OCI-LY1 (cell line): ENCODE results near the gene SLC12A4.

Experiments
- H2AFZ ChIP-seq: fragments of 200-600 bp; sonication (generic), shearing (Covaris generic); 2 replicates; pipeline ENCODE4 v1.6.0; 2014; ENCODE audit warnings: antibody characterized with exemption, mild to moderate bottlenecking, low read length
- H3F3A ChIP-seq: fragments of 200-600 bp; sonication (generic), shearing (Covaris generic); 2 replicates; pipeline ENCODE4 v1.6.0; 2014; ENCODE audit warnings: mild to moderate bottlenecking, antibody characterized with exemption, low read length, moderate library complexity; ENCODE audit not compliant: insufficient read depth
- H3K27ac ChIP-seq: fragments of 200-600 bp; sonication (generic); 2 replicates; pipeline ENCODE4 v1.5.1; 2014; ENCODE audit warnings: low read length, mixed run types, mild to moderate bottlenecking, low read depth; ENCODE audit not compliant: poor library complexity, severe bottlenecking
- H3K27me3 ChIP-seq: fragments of 200-600 bp; sonication (generic); 2 replicates; pipeline ENCODE4 v1.6.0; 2014; ENCODE audit warnings: antibody characterized with exemption, mild to moderate bottlenecking, low read length, moderate library complexity; ENCODE audit not compliant: insufficient read depth
- H3K36me3 ChIP-seq: fragments of 200-600 bp; sonication (generic); 2 replicates; pipeline ENCODE4 v1.6.1; 2014; ENCODE audit warnings: mild to moderate bottlenecking, antibody characterized with exemption, low read length, moderate library complexity, mixed read lengths; ENCODE audit not compliant: insufficient read depth
- H3K4me1 ChIP-seq: fragments of 200-600 bp; sonication (generic); 2 replicates; pipeline ENCODE4 v1.5.1; 2014; ENCODE audit warnings: mild to moderate bottlenecking, low read length, moderate library complexity; ENCODE audit not compliant: insufficient read depth, severe bottlenecking
- H3K4me2 ChIP-seq: fragments of 200-600 bp; sonication (generic), shearing (Covaris generic); 2 replicates; pipeline ENCODE4 v1.6.1; 2014; ENCODE audit warnings: low read length
- H3K4me3 ChIP-seq: fragments of 200-600 bp; sonication (generic); 2 replicates; pipeline ENCODE4 v1.5.1; 2014; ENCODE audit warnings: low read length, low read depth, mild to moderate bottlenecking, mixed read lengths; ENCODE audit not compliant: poor library complexity, severe bottlenecking
- H3K79me2 ChIP-seq: fragments of 200-600 bp; shearing (Covaris generic); 2 replicates; pipeline ENCODE4 v1.6.1; 2016; ENCODE audit warnings: mixed run types, low read length, mixed read lengths; ENCODE audit not compliant: insufficient read depth
- H3K9ac ChIP-seq: fragments of 200-600 bp; sonication (generic), shearing (Covaris generic); 2 replicates; pipeline ENCODE4 v1.6.1; 2014; ENCODE audit warnings: mild to moderate bottlenecking, low read length, mixed read lengths
- H3K9me2 ChIP-seq: fragments of 200-600 bp; sonication (generic), shearing (Covaris generic); 2 replicates; pipeline ENCODE4 v1.6.1; 2014; ENCODE audit warnings: low read depth, mild to moderate bottlenecking, low read length, mixed read lengths
- H3K9me3 ChIP-seq: fragments of 200-600 bp; shearing (Covaris generic); 2 replicates; pipeline ENCODE4 v1.6.1; 2014; ENCODE audit warnings: low read length, mixed read lengths
- H4K20me1 ChIP-seq: fragments of 200-600 bp; sonication (generic), shearing (Covaris generic); 2 replicates; pipeline ENCODE4 v1.6.0; 2016; ENCODE audit warnings: mild to moderate bottlenecking, low read length; ENCODE audit not compliant: insufficient read depth
- EZH2 ChIP-seq: fragments of 200-600 bp; sonication (generic), shearing (Covaris generic); IDR thresholded peaks from 2 replicates; pipeline ENCODE4 v1.8.0; 2017; ENCODE audit warnings: borderline replicate concordance, mixed run types, mild to moderate bottlenecking, antibody characterized with exemption, low read length, moderate library complexity, mixed read lengths
- TF ChIP-seq, protein P1 (sequence below): fragments of 200-600 bp; sonication (generic), shearing (Covaris generic); IDR thresholded peaks from 2 replicates; pipeline ENCODE4 v1.5.1; 2017; ENCODE audit warnings: mild to moderate bottlenecking, antibody characterized with exemption, low read length, moderate library complexity, mixed read lengths

The SLC12A4 gene

DNA sequence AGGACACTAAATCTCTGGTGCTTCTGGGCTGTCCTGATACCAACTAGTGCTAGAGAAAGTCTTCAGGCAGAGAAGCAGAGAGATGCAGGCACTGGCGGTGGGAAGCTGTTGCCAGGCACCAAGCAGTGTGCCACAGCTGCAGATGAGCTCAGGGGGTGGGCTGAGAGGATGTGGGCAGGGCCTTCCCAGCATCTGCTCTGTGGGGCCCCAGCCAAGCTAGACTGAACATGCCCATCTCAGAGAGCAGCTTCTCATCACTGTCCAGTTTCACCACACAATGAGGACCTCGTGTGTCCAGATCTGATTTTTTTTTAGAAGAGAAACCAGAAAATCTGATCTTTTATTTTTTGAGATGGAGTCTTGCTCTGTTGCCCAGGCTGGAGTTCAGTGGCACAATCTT, 58.3 kb downstream of the SLC12A4 start:
- Histone ChIP-seq H3K4me3 (no peak overlapping the region), H3F3A (no peaks in the 10 kb centered on the region), H3K36me3 (peaks cover 18% of the 10 kb centered on the region), H3K79me2 (no peaks in the 10 kb centered on the region), H3K9me2 (no peaks in the 10 kb centered on the region), H3K9ac (no peak overlapping the region), H3K4me2 (no peak overlapping the region), H4K20me1 (no peaks in the 10 kb centered on the region), H3K9me3 (no peaks in the 10 kb centered on the region), H3K27ac (no peak overlapping the region), H2AFZ (no peak overlapping the region), H3K4me1 (no peaks in the 10 kb centered on the region), H3K27me3 (no peaks in the 10 kb centered on the region)
- TF ChIP-seq EZH2, result no peak
- TF ChIP-seq, protein P1, sequence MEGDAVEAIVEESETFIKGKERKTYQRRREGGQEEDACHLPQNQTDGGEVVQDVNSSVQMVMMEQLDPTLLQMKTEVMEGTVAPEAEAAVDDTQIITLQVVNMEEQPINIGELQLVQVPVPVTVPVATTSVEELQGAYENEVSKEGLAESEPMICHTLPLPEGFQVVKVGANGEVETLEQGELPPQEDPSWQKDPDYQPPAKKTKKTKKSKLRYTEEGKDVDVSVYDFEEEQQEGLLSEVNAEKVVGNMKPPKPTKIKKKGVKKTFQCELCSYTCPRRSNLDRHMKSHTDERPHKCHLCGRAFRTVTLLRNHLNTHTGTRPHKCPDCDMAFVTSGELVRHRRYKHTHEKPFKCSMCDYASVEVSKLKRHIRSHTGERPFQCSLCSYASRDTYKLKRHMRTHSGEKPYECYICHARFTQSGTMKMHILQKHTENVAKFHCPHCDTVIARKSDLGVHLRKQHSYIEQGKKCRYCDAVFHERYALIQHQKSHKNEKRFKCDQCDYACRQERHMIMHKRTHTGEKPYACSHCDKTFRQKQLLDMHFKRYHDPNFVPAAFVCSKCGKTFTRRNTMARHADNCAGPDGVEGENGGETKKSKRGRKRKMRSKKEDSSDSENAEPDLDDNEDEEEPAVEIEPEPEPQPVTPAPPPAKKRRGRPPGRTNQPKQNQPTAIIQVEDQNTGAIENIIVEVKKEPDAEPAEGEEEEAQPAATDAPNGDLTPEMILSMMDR, result no peak

DNA sequence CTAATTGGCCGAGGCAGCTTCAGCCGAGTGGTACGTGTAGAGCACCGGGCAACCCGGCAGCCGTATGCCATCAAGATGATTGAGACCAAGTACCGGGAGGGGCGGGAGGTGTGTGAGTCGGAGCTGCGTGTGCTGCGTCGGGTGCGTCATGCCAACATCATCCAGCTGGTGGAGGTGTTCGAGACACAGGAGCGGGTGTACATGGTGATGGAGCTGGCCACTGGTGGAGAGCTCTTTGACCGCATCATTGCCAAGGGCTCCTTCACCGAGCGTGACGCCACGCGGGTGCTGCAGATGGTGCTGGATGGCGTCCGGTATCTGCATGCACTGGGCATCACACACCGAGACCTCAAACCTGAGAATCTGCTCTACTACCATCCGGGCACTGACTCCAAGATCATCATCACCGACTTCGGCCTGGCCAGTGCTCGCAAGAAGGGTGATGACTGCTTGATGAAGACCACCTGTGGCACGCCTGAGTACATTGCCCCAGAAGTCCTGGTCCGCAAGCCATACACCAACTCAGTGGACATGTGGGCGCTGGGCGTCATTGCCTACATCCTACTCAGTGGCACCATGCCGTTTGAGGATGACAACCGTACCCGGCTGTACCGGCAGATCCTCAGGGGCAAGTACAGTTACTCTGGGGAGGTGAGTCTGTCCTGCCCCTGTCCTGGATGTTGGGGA, 59.2 kb downstream of the SLC12A4 start:
- Histone ChIP-seq H3K27me3 (no peaks in the 10 kb centered on the region), H3K9me2 (no peaks in the 10 kb centered on the region), H3K9ac (no peak overlapping the region), H3K27ac (no peak overlapping the region), H2AFZ (no peak overlapping the region), H4K20me1 (no peaks in the 10 kb centered on the region), H3F3A (no peaks in the 10 kb centered on the region), H3K4me1 (no peaks in the 10 kb centered on the region), H3K79me2 (no peaks in the 10 kb centered on the region), H3K4me2 (no peak overlapping the region), H3K4me3 (no peak overlapping the region), H3K9me3 (no peaks in the 10 kb centered on the region), H3K36me3 (peaks cover 18% of the 10 kb centered on the region)
- TF ChIP-seq, protein P1, result no peak
- no peak for TF ChIP-seq EZH2

- Histone ChIP-seq H3K9me3 (no peaks in the 10 kb centered on the region), H3K36me3 (peaks cover 24% of the 10 kb centered on the region), H3K9me2 (no peaks in the 10 kb centered on the region), H3K4me2 (no peak overlapping the region), H3K27me3 (no peaks in the 10 kb centered on the region), H3K27ac (no peak overlapping the region), H3K4me3 (no peak overlapping the region), H2AFZ (no peak overlapping the region), H3F3A (no peaks in the 10 kb centered on the region), H3K9ac (no peak overlapping the region), H3K4me1 (no peaks in the 10 kb centered on the region), H3K79me2 (no peaks in the 10 kb centered on the region), H4K20me1 (no peaks in the 10 kb centered on the region)
- TF ChIP-seq, protein P1, result no peak
- TF ChIP-seq EZH2, result no peak
Observed at GRCh38 chr16:67907397-67908180, 60.8 kb downstream of the SLC12A4 start.
